ACHN (cell line): ENCODE results near the gene LSM14B.

Experiments used
- DNase-seq: peaks from one replicate; pipeline ENCODE4 v3.0.0-alpha.2; 2015
- in situ Hi-C: cut with HindIII; loops from 2 replicates; pipeline ENCODE4 v1.10.0; 2017; ENCODE audit warnings: low sequenced_read_pairs, low pct_ligation_motif_present, low pct_unique_long_range_greater_than_20kb

Gene LSM14B

DNA sequence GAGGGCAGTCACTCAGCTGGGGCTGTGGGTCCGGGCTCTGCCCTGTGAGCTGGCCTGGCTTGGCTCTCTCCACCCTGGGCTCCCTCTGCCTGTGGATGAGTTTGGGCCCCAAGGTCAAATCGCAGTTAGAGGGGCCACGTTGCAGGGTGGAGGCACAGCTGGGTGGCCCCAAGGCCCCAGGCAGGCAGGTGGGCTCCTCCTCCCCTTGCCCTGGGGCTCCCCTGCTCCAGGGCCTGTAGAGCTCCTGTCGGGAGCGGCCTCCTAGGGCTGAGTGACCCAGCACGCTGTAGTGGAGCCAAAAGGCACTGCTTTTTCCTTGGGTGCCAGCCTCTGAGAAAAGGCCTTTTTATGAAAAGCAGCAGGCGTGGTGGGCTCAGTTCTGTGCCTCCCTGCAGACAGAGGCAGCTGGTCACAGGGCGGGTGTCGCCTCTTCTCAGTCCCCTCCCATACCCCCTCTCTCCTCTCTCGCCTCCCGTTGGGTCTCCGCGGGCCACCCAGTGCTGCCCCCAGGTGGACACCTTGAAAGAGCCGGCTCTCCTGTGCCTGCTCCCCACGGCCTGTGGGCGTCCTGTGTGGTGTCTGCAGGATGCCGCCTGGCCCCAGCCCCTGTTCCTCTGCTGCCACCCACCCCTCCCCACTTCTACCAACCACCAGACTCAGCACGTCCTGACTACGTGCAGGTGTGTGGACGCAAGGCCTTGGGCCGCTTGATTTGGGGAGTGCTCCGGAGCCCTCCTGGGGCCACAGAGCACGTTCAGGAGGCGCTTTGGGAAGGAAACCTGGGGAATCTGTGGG is 34.5 kb downstream of the LSM14B start:
- in situ Hi-C loops, result no loop called here
- peak; percentile 37 for DNase-seq

DNA sequence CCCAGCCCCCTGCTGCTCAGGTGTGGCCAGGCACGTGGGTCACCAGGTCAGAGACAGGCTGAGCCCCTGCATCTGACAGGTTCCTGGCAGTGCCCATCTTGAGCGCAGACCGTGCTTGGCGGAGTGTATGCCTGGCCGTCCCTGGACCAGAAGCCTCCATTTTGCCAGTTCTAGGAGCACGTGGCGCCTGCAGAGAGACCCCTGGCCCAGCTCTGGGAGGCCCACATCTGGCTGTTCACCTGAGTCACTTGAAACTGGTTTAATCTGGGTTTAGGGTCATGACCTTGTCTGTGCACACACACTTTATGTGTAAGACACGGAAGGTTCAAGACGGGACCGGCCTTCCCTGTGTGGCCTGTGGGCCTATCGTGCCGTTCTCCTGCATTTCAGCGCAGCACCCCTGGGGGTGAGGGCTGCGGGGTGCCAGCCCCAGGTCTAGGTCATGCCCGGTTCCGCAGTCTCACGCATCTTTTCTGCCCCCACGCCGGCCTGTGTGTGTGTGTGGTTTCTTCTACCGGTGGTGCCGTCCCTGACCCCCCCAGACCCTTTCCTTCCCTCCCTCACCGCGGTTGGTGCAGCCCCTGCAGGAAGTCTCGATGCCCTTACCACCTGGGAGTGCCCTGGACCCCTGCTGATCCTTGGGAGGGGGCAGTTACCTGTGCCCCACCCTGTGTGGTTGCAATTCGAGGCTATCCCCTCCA is 35.3 kb downstream of the LSM14B start:
- DNase-seq, result no peak
- in situ Hi-C loops, result no loop called here

DNA sequence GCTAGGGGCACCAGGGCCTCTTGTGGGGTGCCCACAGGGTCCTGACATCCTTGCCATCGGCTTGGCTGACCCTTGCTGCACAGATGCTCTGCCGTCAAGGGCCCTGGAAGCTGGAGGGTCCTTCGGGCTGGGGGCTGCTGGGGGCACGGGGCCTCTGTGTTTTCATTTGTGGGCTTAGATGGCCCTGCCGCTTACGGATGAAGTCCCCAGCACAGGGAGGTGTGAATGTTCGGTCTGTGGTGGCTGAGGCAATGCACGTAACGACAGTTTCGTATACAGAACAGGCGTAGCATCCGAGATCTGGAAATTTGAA is 35.8 kb downstream of the LSM14B start:
- in situ Hi-C loops, result no loop called here
- no peak for DNase-seq

DNA sequence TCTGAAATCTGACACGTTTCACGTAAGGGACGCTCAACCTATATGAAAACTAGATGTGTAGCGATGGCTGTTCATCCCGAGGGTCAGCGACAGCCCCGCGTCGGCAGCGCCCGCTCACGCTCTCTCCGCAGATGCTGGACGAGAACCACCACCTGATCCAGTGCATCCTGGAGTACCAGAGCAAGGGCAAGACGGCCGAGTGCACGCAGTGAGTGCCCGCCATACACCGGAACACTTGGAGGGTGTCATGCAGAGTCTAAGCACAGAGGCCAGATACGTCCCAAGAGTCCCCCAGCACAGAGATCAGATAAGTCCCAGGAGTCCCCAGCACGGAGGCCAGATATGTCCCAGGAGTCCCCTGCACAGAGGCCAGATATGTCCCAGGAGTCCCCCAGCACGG is 36.3 kb downstream of the LSM14B start:
- no peak for DNase-seq
- in situ Hi-C loops, result no loop called here

DNA sequence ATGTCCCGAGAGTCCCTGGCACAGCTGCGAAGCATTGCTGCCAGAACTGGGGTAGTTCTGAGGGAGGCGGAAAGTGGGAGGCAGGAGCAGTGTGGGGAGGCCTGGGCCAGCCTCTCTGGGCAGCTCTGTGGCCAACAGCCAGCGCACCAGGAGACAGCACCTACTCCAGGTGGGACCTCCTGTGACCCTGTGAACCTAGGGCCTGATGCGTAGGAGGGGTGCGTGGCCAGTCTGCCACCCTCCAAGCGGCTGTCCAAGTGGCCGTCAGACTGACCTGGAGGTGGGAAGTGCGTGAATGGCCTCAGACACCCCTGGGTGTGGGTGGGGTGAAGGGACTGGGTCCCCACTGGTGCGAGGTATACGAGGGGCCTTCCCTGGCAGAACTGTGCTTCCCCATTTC is 36.8 kb downstream of the LSM14B start:
- in situ Hi-C loops, result no loop called here
- DNase-seq, result no peak

DNA sequence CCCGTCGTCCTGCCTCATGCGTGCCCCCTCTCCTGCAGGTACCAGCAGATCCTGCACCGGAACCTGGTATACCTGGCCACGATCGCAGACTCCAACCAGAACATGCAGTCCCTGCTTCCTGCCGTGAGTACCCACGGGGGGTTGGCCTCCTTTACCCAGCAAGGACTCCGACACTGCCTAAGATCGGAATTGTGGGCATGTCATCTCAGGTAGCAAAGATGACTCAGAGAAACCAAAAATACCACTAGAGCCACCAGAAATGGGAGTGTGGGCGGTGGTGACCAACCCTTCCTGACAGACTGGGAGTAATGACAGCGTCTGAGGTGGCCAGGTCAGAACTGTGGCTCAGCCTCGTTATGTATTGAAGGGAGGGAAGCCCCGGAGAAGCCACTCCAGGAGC is 37.6 kb downstream of the LSM14B start:
- DNase-seq, result no peak
- in situ Hi-C loops, result no loop called here

DNA sequence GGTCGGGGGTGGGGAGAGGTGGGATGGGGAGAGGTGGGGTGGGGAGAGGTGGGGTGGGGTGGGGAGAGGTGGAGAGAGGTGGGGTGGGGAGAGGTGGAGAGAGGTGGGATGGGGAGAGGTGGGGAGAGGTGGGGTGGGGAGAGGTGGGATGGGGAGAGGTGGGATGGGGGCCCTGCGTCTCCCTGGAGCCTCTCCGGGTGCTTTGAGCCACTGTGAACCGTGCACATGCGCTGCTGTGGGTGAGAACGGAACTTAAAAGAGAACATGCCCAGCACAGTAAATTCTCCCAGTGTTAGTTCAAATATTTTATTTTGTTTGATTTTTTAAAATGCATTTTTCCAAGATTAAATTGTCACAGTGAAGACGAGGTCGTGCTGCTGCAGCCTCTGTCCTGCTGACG is 38.0 kb downstream of the LSM14B start:
- in situ Hi-C loops, result no loop called here
- DNase-seq, result no peak

DNA sequence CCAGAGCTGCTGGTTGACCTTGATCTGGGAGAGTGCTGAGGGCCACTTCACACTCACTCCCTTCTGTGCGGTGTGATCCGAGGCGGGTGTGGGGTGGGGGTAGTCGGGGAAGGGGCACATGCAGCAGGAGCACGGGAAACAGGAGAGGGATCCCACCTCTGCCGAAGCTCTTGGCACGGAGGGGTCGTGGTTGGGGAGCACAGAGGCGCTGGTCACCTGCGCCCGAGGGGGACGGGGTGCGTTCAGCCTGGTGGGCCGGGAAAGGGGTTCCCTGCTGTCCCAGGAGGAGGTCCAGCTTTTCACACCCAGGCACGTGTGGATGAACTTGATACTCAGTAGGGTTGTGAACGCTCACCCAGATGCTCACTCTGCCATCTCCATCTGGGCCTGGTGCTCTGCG is 38.6 kb downstream of the LSM14B start:
- in situ Hi-C loops, result no loop called here

DNA sequence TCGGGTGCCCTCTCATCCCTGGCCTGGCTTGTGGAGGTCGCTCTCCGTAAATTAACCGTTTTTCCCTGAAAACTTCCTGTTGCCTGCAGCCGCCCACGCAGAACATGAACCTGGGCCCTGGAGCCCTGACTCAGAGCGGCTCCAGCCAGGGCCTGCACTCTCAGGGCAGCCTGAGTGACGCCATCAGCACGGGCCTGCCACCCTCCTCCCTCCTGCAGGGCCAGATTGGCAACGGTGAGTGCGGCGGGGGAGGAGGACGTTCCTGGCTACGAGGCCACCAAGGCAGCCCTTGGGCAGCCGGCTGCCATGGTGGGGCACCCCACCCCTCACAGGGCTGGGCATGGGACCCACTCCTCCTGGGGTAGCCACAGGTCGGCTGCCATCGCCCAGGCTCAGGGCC is 39.1 kb downstream of the LSM14B start:
- DNase-seq, result peak; percentile 34
- in situ Hi-C loops, result no loop called here

More for the DNA sequence above, 38.6 kb downstream of the LSM14B start:
- no peak for DNase-seq

DNA sequence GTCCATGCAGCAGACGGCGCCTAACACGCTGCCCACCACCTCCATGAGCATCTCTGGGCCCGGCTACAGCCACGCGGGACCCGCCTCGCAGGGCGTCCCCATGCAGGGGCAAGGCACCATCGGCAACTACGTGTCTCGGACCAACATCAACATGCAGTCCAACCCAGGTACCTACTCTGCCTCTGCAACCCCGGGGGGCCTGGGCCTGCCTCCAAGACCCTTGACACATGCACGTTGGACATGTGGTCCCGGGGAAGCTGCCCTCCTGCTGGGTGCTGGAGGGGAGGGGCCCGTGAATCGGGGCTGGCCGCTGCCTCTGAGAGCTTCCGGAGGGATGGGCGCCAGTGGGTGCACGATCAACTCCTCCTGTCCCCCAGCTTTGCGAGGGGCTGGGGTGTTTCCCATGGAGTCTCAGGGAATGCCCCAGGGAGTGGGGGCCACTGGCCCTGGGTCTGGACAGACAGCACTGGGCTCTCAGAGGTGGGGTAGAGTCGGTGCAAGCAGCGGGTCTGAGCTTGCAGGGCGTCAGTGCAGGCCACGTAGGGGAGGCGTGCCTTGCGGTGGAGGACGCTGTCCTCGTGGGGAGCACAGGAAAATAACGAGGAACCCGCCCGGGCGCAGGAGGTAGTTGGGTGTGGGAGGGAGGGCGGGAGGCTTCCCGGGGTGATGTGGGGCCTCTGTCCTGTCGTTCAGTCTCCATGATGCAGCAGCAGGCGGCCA is 40.6 kb downstream of the LSM14B start:
- in situ Hi-C loops, result no loop called here
- no peak for DNase-seq

DNA sequence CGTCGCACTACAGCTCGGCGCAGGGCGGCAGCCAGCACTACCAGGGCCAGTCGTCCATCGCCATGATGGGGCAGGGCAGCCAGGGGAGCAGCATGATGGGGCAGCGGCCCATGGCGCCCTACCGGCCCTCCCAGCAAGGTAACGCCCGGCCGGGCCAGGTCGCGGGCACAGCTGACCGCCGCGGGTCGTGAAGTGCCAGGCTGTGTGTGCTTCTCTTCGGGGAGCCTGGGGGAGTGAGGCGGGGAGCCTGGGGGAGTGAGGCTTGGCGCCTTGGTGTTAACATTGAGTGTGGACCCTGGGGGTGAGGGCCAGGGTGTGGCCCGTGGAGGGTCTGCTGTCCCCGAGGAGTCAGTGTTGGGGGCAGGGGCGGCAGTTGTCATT is 41.2 kb downstream of the LSM14B start:
- in situ Hi-C loops, result no loop called here
- no peak for DNase-seq

DNA sequence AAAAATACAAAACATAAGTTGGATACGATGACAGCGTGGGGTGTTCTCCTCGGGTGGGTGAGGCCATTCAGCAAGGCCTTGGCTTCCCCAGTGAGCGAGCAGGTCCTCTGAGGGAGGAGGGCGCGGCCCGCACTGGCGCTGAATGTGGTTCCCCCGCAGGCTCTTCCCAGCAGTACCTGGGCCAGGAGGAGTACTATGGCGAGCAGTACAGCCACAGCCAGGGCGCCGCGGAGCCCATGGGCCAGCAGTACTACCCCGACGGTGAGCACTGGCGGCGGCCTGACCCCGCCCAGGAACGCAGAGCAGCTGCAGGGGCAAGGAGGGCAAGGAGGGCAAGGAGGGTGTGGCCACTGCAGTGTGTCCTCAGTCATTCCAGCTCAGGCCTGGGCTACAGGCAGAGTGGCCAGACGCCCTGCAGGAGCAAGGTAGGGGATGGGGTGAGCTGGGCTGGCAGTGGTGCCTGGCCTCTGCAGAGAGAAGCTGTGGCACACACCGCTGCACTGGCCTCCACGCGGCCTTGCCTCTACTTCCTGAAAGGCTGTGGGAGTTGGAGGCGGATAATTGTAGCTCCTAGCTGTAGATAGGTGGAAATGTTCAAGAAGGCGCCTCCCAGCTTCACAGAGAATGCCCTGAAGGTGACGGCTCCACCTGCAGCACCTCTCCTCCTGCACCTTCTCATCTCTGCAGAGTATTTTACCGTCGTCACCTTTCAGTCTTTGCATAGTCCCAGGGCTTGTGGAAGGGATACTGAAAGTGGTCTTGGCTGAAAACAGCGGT is 41.9 kb downstream of the LSM14B start:
- DNase-seq, result no peak
- in situ Hi-C loops, result no loop called here

DNA sequence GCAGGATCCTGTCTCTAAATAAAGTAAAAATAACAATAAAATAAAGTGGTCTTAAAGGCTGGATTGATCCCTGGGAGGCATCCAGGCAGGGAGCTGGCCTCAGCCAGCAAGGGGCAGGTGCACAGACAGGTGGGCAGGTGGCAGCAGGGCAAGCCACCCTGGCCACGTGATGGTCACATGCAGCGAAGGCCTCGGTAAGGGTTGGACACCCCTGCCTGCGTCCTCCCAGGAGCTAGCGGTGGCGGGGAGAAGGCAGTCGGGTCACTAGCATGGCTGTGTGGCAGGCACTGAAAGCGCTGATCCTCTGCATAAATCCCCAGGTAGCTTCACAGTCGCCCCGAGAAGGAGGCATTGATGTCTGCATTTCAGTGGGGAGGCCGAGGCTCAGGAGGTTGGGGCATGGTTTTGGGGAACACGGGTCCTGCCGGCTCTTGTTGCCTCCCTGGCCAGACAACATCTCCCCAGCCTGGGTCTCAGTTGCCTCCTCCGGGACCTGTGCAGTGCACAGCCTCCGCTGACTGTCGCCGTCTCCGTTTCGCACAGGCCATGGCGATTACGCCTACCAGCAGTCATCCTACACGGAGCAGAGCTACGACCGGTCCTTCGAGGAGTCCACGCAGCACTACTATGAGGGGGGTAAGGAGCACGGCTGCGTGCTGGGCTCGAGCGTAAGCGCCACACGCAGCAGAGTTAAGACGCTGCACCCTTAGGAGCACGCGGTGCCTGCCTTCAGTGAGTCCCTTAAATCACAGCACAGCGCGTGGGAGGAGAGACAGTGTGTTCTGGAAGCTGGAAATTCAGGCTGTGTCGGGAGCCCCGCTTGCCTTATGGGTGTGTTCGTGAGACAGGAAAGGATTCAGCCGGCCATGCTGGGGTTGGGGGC is 42.8 kb downstream of the LSM14B start:
- no peak for DNase-seq
- in situ Hi-C loops, result no loop called here

DNA sequence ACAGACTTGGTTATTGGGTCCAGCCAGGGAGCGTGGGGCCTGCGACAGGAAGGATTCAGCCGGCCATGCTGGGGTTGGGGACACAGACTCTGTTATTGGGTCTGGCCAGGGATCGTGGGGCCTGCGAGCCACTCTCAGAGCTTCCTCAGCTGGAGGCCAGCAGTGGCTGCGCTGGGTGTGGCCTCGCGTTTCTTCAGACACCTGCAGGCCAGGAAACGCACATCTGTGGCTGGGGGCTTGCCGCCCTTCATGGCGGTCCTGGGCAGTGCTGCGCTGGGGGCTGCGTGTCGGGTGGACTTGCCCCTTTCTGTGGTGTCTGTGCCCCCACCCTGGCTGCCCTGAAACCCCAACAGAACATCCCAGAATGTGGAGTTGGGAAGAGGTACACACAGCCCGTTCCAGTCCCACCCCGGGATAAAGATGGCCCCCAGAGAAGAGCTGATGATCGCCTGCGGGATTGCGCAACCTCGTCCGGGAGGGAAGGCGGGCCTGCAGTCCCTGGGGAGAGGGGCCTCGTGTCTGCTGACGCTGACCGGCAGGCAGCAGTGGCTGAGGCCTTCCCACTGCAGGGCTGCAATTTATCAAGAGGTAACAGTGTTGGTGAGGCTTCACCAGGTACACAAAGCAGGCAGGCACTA is 43.6 kb downstream of the LSM14B start:
- in situ Hi-C loops, result no loop called here

DNA sequence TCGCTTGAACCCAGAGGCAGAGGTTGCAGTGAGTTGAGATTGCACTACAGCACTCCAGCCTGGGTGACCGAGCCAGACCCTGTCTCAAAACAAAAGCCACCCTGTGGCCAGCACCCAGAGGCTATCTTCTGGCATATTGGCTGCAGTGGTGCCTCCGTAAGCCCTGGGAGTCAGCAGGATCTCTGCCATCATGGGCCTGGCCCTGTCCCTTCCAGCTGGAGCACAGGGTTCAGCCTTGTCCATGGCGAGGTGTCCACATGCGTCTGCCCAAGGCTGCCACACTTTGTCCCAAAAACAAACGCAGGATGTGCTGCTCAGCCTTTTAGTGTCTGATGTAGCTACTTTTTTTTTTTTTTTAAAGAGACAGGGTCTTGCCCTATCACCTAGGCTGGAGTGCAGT is 45.2 kb downstream of the LSM14B start:
- in situ Hi-C loops, result no loop called here
- no peak for DNase-seq

More for the DNA sequence above, 43.6 kb downstream of the LSM14B start:
- DNase-seq, result no peak

DNA sequence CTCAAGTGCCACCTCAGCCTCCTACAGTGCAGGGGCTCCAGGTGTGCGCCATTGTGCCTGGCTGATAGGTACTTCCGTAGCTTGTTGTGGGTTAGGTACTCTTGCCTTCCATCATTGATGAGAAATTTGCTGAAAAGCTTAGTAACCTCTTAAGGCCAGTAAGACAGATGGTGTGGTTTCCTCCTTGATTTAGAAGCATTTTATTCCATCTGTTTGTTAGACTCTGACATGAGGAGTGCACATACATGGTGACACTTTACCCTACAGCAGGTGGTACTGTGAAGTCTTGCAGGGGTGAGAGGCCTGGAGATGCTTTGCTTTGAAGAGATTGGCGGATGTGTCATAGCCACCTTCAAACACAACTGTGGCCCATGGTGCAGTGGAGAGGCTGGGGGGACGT is 45.8 kb downstream of the LSM14B start:
- in situ Hi-C loops, result no loop called here
- DNase-seq, result no peak

DNA sequence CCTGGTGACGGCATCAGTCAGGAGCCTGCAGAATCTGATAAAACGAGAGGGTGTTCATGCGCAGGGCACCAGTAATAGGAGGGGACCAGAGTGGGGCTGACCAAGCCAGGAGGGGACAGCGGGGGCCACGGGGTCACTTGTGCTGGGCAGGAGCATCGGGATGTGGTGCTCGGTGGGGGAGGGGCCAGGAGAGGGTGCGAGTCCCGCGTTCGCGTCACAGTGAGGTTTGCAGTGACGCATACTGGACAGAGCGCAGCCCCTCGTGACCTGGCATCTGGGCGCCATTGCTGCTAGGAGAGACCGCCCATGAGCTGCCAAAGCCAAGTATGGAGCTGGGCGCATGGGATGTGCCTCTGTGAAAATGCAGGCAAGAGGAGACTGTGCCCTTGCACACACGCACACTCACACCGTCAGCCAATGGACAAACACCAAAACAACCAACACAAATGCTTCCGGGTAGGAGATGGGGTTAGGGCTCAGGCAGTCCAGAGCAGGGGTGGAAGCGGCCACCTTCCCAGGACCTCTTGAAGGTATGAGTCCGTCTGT is 46.7 kb downstream of the LSM14B start:
- no peak for DNase-seq
- in situ Hi-C loops, result no loop called here
